ENCODE measurements around the gene LPAR5. TPM values are rescaled to one million over a fixed set of nuclear protein-coding genes. Genes with fewer than 3 reads are reported as not detected.

Gene LPAR5
- total and polyA plus RNA-seq, 8 donors = 1.1 to 2.0 (median 1.5) TPM

GRCh38 chr12:6667559-6668210, 31.9 kb upstream of the LPAR5 start:
- Histone ChIP-seq H3K4me3 (no peak overlapping the region), H3K27me3 (no peaks in the 10 kb centered on the region), H3K27ac (peak overlapping the region in 1 of 2 donors; percentile 1), H3K36me3 (peaks cover 4 to 68% of the 10 kb centered on the region in 2 donors), H3K4me1 (peaks cover 0 to 19% of the 10 kb centered on the region in 2 donors), H3K9me3 (no peaks in the 10 kb centered on the region)
- intact Hi-C loops (cut with DNase I) = no loop called here
- ATAC-seq (no peak), DNase-seq (no peak)
- TF ChIP-seq CTCF (IDR thresholded peaks at IDR 0.05) = no peak

- intact Hi-C loops (cut with DNase I) = no loop called here
- Histone ChIP-seq H3K4me1 (peaks cover 7 to 31% of the 10 kb centered on the region in 2 donors), H3K27ac (no peak overlapping the region), H3K27me3 (no peaks in the 10 kb centered on the region), H3K36me3 (peaks cover 4 to 53% of the 10 kb centered on the region in 2 donors), H3K9me3 (no peaks in the 10 kb centered on the region), H3K4me3 (no peak overlapping the region)
- no peak for TF ChIP-seq CTCF (IDR thresholded peaks at IDR 0.05)
- no peak for DNase-seq
- no peak for ATAC-seq
Measured at GRCh38 chr12:6666211-6666610, 30.5 kb upstream of the LPAR5 start.

GRCh38 chr12:6664902-6665301, 29.1 kb upstream of the LPAR5 start:
- Histone ChIP-seq H3K9me3 (no peaks in the 10 kb centered on the region), H3K27ac (no peak overlapping the region), H3K4me1 (peaks cover 7 to 31% of the 10 kb centered on the region in 2 donors), H3K4me3 (no peak overlapping the region), H3K36me3 (peaks cover 4 to 40% of the 10 kb centered on the region in 2 donors), H3K27me3 (no peaks in the 10 kb centered on the region)
- no peak for DNase-seq
- no peak for ATAC-seq
- TF ChIP-seq CTCF (IDR thresholded peaks at IDR 0.05) = no peak
- intact Hi-C loops (cut with DNase I) = no loop called here

- DNase-seq = peak; percentile 96 to 99 (median 98)
- peaks cover 1 to 30% of the 10 kb centered on the region in 2 donors for H3K36me3 ChIP-seq
- H3K9me3 ChIP-seq = no peaks in the 10 kb centered on the region
- intact Hi-C loops (cut with DNase I) = no loop called here
- H3K27me3 ChIP-seq = no peaks in the 10 kb centered on the region
- H3K4me3 ChIP-seq = peak within 1 kb of the TSS; percentile 63 to 84
- H3K27ac ChIP-seq = peak within 1 kb of the TSS; percentile 79 to 86
- peak; percentile 100 for ATAC-seq
- no peak for TF ChIP-seq CTCF (IDR thresholded peaks at IDR 0.05)
- peaks cover 7 to 31% of the 10 kb centered on the region in 2 donors for H3K4me1 ChIP-seq
Measured at GRCh38 chr12:6662906-6663742, 27.4 kb upstream of the LPAR5 start, which contains the start of gene ING4. Gene ING4 (minus strand): TSS chr12:6663119. CDS start chr12:6663101, 18 bp downstream.

GRCh38 chr12:6662602-6662905, 26.8 kb upstream of the LPAR5 start:
- ATAC-seq (peak; percentile 51), DNase-seq (no peak)
- intact Hi-C loops (cut with DNase I) = no loop called here
- Histone ChIP-seq H3K9me3 (no peaks in the 10 kb centered on the region), H3K27me3 (no peaks in the 10 kb centered on the region), H3K4me3 (peak overlapping the region; percentile 63 to 84), H3K4me1 (peaks cover 7 to 31% of the 10 kb centered on the region in 2 donors), H3K36me3 (peaks cover 0 to 29% of the 10 kb centered on the region in 2 donors), H3K27ac (peak overlapping the region; percentile 42 to 79)
- no peak for TF ChIP-seq CTCF (IDR thresholded peaks at IDR 0.05)

Data from left lung (tissue), 10 donors.